HG03159 (cell line): ENCODE measurements around the gene GDI2.
"Not testable (repeated sequence)": the region's sequence is repeated elsewhere in the genome, so short reads cannot be mapped to it uniquely, and the experiment has no call there.

Experiments
- ATAC-seq: cut with Tn5 transposase; IDR thresholded peaks from one replicate; pipeline ENCODE4 v1.9.1; 2021; ENCODE audit warnings: mild to moderate bottlenecking, moderate library complexity; ENCODE audit not compliant: unreplicated experiment

GDI2 gene

GRCh38 chr10:5788969-5789368 is 24.3 kb downstream of the GDI2 start:
- ATAC-seq = no peak

DNA sequence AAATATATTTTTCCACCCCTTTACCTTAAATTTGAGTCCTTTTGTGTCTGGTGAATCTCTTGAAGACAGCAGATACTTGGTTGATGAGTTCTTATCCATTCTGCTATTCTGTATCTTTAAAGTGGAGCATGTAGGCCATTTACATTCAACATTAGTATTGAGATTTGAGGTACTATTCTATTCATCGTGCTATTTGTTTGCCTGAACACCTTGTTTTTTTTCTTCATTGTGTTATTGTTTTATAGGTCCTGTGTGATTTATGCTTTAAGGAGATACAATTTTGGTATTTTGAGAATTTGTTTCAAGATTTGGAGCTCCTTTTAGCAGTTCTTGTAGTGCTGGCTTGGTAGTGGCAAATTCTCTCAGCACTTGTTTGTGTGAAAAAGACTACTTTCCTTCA is 29.9 kb downstream of the GDI2 start:
- ATAC-seq = no peak

DNA sequence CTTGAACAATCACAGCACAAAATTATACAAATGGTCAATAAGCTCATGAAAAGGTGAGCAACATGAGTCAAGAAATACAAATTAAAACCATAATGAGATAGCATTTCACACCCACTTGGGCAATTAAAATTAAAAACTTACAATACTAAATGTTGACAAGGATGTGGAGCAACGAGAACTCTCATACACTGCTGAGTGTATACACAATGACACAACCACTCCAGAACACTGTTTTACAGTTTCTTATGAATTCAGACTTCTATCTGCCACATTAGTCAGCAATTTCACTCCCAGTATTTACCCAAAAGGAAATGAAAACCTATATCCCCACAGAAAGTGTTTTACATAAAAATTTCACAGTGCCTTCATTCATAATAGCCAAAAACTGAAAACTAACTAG is 31.1 kb downstream of the GDI2 start:
- ATAC-seq = no peak

DNA sequence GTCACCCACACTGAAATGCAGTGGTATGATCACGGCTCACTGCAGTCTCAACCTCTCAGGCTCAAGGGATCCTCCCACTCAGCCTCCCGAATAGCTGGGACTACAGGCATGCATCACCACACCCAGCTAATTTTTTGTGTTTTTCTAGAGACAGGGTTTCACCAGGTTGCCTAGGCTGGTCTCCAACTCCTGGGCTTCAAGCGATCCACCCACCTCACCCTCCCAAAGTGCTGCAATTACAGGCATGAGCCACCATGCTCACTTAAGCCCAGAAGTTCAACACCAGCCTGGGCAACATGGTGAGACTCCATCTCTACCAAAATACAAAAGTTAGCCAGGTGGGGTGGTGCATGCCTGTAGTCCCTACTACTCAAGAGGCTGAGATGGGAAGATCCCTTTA is 33.5 kb downstream of the GDI2 start:
- ATAC-seq = no peak

DNA sequence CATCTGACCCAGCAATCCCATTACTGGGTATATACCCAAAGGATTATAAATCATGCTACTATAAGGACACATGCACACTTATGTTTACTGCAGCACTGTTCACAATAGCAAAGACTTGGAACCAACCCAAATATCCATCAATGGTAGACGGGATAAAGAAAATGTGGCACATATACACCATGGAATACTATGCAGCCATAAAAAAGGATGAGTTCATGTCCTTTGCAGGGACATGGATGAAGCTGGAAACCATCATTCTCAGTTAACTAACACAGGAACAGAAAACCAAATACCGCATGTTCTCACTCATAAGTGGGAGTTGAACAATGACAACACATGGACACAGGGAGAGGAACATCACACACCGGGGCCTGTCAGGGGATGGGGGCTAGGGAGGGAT is 35.5 kb downstream of the GDI2 start:
- not testable (repeated sequence) for ATAC-seq

DNA sequence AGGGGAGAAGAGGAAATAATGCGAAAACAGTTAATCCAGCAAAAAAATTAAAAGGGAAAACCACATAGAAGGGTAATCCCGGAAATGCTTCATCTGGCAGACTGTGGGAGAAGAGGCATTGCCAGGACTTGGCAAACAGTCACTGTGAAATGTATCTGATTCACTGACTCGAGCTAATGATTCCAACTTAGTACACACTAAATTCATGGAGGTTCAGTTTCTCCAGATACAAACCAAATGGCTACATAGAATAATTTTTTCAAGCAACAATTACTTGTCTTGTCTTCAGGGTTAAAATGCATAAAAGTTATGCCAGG is 36.4 kb downstream of the GDI2 start:
- ATAC-seq = no peak

DNA sequence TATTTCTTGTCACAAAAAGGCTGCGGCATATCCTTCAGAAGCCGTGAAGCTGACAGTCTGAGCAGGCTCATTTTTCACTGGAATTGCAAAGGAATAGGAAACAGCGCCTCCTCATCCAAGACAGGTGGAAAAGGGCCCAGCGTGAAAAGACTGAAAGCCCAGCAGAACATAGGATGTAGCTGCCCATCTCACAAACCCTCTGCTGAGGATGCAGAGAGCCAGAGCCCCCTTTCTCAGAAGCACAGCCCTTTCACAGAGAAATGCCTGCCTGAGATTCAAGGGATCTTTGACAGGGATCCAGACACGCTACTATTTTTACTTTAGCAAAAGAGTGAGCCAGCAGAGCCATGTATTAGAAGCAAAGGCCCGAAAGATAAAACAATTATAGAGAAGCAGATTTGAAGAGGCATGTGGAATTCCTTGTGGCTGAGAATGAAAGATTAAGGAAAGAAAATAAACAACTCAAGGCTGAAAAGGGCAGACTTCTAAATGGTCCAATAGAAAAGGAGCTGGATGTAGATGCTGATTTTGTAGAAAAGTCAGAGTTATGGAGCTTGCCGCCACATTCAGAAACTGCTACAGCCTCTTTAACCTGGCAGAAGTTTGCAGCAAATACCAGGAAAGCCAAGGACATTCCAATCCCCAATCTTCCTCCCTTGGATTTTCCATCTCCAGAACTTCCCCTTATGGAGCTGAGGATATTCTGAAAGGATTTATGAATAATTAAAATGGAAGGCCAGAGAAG is 36.9 kb downstream of the GDI2 start:
- no peak for ATAC-seq

DNA sequence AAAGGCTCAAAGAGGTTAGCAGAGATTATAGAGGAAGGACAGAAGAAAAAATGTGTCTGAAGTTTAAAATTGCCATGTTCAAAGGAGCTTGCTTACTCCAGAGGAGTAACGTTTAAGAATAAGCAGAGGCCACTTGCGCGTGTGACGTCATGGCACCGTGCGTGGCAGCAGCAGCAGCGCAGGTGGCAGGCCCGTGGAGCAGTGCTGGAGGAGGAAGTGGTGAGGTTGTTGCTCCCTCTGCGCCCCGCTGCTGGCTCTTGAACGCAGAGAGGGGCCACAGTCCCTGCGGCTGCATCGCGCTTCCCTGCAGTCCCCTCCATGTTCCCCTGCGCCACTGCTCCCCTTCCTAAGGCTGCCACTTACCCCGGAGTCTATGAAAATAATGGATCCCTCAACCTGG is 37.5 kb downstream of the GDI2 start:
- ATAC-seq = no peak

DNA sequence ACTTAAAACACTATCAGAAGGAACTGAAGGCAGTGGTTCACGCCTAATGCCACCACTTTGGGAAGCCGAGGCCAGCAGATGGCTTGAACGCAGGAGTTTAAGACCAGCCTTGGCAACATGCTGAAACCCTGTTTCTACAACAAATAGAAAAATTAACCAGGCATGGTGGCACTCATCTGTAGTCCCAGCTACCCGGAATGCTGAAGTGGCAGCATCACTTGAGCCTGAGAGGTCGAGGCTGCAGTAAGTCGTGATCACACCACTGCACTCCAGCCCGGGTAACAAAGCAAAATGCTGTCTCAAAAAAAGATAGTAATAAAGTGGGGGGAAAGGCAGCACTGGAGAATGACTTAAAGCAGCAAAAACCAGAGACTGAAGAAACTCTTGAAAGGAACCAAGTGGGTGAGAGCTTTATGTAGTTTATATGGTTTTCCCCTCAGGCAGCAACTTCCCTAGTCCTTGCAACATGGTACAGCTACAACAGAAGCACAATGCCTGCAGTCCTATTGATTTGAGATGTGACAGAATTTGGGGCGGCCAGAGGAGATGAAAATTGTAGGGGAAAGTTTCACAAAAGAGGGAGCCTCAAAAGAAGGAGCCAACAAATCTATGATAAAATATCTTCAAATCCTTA is 38.1 kb downstream of the GDI2 start:
- no peak for ATAC-seq

- ATAC-seq = no peak
These were observed 47.0 kb downstream of the GDI2 start for GRCh38 chr10:5766189-5766588.

DNA sequence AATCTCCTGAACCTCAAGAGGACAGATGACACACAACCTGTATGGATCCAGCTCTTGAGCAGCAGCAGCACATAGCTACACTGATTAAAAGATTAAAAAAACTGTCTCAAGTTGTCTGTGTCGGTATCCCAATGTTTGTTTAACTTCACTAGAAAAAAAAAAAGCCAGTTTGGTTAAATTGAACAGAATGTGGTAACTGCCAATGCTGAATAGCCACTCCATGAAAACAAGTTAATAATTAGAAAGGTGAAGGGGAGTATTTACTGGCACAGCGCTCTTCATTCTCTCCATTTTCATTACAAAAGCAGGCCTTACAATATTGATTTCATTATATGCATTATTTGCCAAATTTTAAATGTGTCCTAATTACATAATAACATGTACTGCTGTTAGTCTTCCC is 47.6 kb downstream of the GDI2 start:
- no peak for ATAC-seq

- ATAC-seq = no peak
These were observed 48.6 kb downstream of the GDI2 start for GRCh38 chr10:5764422-5765297.

- ATAC-seq = no peak
These were observed 50.7 kb downstream of the GDI2 start for GRCh38 chr10:5762531-5762930.

DNA sequence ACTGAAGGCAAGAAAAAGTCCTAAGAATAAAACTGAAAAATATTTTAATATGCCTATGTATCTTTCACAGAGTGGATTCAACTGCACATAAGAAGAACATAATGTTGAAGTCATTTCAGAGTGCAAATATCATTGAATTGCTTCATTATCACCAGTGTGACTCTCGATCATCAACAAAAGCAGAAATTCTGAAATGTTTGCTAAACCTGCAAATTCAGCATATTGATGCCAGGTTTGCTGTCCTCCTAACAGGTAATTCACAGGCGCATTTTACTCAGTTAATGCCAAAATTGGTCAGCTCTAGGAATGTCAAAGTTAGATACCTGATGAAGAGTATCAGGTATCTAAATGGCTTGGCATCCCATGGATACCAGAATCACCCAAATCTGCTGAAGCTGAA is 52.0 kb downstream of the GDI2 start:
- ATAC-seq = no peak

DNA sequence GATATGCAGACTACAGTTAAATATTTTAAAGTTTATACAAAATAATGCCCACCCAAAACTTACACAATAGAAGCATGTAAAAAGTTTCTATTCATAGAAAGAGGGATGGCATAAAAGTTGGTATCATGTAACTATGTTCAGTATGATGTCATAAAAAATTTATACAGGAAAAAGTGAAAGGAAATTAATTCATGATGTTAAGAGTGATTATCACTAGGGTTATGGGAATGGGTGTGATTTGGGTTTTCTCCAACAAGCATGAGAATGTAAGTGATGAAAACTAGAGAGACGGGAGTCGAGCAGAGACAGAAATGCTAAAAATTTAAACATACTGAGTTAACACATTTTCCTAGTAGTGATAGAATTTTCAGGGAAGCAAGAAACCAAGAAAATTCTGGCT is 52.7 kb downstream of the GDI2 start:
- ATAC-seq = no peak

DNA sequence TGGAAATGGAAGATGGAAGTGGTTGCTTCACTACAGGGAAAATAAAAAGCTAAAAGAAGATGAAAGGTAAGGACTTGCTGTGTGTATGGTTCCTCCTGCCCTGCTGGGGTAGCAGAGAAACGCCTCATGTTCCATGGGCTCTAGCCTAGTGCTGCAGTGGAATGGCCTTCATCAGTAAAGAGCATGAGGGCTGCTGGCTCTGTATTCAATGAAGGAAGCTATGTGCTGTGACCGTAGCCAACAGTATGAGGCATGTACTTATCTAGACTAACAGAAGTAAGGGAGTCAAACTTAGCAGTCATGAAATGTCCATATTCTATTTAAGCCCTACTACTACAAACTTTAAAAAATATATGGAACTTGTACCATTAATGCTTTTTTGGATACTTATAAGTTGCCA is 54.3 kb downstream of the GDI2 start:
- ATAC-seq = no peak

GRCh38 chr10:5757766-5758517 is 55.3 kb downstream of the GDI2 start:
- ATAC-seq = no peak

- ATAC-seq = no peak
These were observed 60.8 kb downstream of the GDI2 start for GRCh38 chr10:5752301-5752871.

DNA sequence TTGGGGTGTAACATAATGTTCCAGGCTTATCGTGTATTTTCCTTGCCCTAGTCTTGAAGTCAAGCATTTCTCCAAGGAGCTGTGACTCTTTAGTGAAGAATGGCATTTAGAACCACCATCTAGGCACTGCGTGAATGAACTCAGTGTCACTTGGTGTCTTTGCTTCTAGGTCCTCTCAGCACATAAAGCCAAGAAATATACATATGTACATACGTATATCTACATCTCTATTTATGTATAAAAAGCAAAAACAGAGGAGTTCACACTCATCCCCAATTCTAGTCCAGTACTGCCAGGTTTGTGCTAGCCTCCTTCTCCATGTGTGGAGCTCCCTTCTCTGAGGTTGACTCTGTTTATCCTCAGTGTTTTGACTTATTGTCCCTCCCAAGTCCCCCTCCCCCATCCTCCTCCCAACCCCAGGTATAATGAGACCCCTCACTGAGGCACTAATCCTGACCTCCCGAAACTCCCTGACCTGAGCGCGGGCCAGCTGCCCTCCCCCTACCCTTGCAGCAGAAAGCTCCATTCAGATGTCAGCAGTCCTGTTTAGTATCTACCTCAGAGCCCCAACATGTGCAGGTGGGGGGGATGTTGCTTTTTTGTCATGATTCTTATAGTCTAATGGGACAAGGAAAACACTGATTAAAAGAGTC is 61.5 kb downstream of the GDI2 start:
- no peak for ATAC-seq

GRCh38 chr10:5748394-5748803 is 64.8 kb downstream of the GDI2 start:
- no peak for ATAC-seq
